A673 (cell line): Measurements from ENCODE around the gene PTGDS.

Experiments used
- CTCF ChIP-seq: fragments of 300-800, 200-600 bp; sonication (generic); conservative IDR thresholded peaks from 2 replicates; pipeline ENCODE4 v1.5.1; 2017; ENCODE audit warnings: low read depth, mild to moderate bottlenecking, antibody characterized with exemption, low read length, moderate library complexity, mixed read lengths
- EZH2 ChIP-seq: fragments of 200-600 bp; sonication (generic); IDR thresholded peaks from 2 replicates; pipeline ENCODE4 v1.6.1; 2017; ENCODE audit warnings: borderline replicate concordance, low read depth, mild to moderate bottlenecking, mixed read lengths, antibody characterized with exemption, low read length; ENCODE audit not compliant: poor library complexity, severe bottlenecking

- 0 out of 2 replicates have a peak, but pooled peaks have one; percentile 37 for TF ChIP-seq CTCF
- TF ChIP-seq EZH2, result no peak
These were observed 51.2 kb downstream of the PTGDS start for GRCh38 chr9:137028263-137029057.
